Loucy (cell line): ENCODE data around the gene ZNF519.
A peak's percentile ranks its signal among the peaks of the same experiment; 100 is the strongest.
"Not testable (repeated sequence)": the region's sequence is repeated elsewhere in the genome, so short reads cannot be mapped to it uniquely, and the experiment has no call there.

Experiments
- CTCF ChIP-seq: fragments of 200-600 bp; sonication (generic); conservative IDR thresholded peaks from 2 replicates; pipeline ENCODE4 v1.5.1; 2014; ENCODE audit warnings: mild to moderate bottlenecking, antibody characterized with exemption, low read length
- EZH2phosphoT487 ChIP-seq: fragments of 200-600 bp; IDR thresholded peaks from 2 replicates; pipeline ENCODE4 v1.6.1; 2018; ENCODE audit warnings: antibody characterized with exemption, mild to moderate bottlenecking, moderate library complexity, borderline replicate concordance

- TF ChIP-seq CTCF, result peak; percentile 74
- TF ChIP-seq EZH2phosphoT487, result not testable (repeated sequence)
Measured at GRCh38 chr18:14178321-14179196, 46.3 kb upstream of the ZNF519 start.
